ENCODE data around the gene PPP1R27. TPM values are rescaled to one million over a fixed set of nuclear protein-coding genes. Genes with fewer than 3 reads are reported as not detected.

The PPP1R27 gene
- total RNA-seq, 1 donor from 2014 or later = not detected

DNA sequence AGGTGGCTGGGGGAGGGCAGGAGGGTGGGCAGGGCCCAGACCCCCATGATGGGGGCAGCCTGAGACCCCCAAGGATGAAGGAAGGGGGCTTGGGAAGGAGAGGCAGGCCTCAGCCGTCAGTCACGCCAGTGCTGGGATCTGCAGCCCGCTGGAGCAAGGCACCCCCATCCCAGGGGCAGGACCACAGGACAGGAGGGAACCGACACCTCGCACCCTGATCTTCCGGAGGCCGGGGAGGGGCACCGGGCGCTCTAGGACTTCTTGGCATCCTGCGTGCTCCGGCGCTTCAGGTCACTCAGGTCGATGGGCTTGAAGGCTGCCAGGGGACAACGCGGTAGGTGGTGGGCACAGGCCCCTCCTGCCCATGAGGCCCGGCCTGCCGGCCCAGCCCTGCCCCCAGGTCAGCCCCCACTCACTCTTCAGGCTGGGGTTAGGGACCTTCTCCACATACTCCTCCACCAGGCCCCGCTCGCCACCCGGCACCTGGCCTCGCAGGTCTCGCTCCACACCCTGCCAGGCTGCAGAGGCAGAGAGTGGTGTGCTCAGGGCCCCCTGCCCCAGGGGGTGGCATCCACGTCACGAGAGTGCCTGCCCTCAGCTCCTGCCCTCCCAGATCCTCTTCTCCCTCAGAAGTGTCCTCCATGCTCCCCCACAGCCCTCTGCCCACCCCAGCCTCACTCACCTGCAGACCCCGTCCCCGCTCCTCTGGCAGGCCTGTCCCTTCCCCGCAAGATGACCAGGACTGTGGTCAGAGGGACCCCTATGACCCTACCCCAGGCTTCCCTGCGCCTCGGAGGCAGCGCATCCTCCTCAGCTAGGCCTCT is 11.6 kb downstream of the PPP1R27 start:
- FAIRE-seq (no peak), DNase-seq (ENCODE audit: low read depth) (no peak)
- Histone ChIP-seq H3K36me3 (ENCODE audit: control insufficient read depth, insufficient read depth, low read length) (no peaks in the 10 kb centered on the region), H3K27me3 (ENCODE audit: control insufficient read depth, insufficient read depth, low read length) (no peaks in the 10 kb centered on the region), H3K4me3 (ENCODE audit: low read depth, low read length) (no peak overlapping the region)
- TF ChIP-seq, protein P1, sequence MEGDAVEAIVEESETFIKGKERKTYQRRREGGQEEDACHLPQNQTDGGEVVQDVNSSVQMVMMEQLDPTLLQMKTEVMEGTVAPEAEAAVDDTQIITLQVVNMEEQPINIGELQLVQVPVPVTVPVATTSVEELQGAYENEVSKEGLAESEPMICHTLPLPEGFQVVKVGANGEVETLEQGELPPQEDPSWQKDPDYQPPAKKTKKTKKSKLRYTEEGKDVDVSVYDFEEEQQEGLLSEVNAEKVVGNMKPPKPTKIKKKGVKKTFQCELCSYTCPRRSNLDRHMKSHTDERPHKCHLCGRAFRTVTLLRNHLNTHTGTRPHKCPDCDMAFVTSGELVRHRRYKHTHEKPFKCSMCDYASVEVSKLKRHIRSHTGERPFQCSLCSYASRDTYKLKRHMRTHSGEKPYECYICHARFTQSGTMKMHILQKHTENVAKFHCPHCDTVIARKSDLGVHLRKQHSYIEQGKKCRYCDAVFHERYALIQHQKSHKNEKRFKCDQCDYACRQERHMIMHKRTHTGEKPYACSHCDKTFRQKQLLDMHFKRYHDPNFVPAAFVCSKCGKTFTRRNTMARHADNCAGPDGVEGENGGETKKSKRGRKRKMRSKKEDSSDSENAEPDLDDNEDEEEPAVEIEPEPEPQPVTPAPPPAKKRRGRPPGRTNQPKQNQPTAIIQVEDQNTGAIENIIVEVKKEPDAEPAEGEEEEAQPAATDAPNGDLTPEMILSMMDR (IDR thresholded peaks at IDR 0.05; ENCODE audit: insufficient read depth, low read length, severe bottlenecking) = no peak

DNA sequence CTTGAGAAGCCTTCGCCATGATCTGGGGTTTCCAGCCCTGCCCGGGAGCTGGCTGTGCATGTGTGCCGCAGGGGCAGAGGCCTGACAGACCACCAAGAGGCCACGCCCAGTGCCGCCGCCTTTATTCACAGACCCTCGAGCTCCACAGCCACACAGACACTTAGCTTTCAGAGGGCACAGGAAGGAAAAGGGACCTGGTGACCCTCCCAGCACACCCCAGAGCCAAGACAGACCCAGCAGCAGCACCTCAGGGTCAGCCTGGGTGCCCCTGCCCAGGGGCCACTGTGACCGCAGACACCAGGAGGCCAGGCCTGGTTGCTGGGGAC is 12.6 kb downstream of the PPP1R27 start:
- FAIRE-seq (no peak), DNase-seq (ENCODE audit: low read depth) (no peak)
- H3K36me3 ChIP-seq (ENCODE audit: control insufficient read depth, insufficient read depth, low read length) = no peaks in the 10 kb centered on the region
- H3K27me3 ChIP-seq (ENCODE audit: control insufficient read depth, insufficient read depth, low read length) = no peaks in the 10 kb centered on the region
- TF ChIP-seq, protein P1 (IDR thresholded peaks at IDR 0.05; ENCODE audit: insufficient read depth, low read length, severe bottlenecking) = no peak
- H3K4me3 ChIP-seq (ENCODE audit: low read depth, low read length) = no peak overlapping the region

- peak; percentile 53 for DNase-seq (ENCODE audit: low read depth)
- TF ChIP-seq, protein P1 (IDR thresholded peaks at IDR 0.05; ENCODE audit: insufficient read depth, low read length, severe bottlenecking) = peak; percentile 81
- Histone ChIP-seq H3K4me3 (ENCODE audit: low read depth, low read length) (no peak overlapping the region), H3K27me3 (ENCODE audit: control insufficient read depth, insufficient read depth, low read length) (no peaks in the 10 kb centered on the region), H3K36me3 (ENCODE audit: control insufficient read depth, insufficient read depth, low read length) (no peaks in the 10 kb centered on the region)
- no peak for FAIRE-seq
These were observed 13.1 kb downstream of the PPP1R27 start for GRCh38 chr17:81821603-81822311.

DNA sequence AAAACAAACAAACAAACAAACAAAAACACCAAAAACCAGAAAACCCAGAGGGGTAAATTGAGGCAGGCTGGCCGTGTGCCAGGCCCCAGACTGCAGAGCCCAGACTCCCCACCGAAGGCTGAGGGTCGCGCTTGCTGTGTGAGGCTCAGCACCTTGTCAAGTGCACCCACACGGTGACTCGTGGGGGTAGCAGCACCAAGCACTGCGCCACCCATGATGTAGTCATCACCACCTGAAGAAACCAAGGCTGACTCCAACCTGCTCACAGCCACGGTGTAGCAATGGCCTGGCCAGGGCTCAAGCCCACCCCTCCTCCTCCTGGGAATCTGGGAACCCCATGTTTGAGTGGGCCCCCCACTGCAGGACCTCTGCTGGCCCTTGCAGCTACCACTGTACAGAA is 13.7 kb downstream of the PPP1R27 start:
- FAIRE-seq = no peak
- H3K4me3 ChIP-seq (ENCODE audit: low read depth, low read length) = no peak overlapping the region
- peak; percentile 48 for DNase-seq (ENCODE audit: low read depth)
- H3K27me3 ChIP-seq (ENCODE audit: control insufficient read depth, insufficient read depth, low read length) = no peaks in the 10 kb centered on the region
- no peaks in the 10 kb centered on the region for H3K36me3 ChIP-seq (ENCODE audit: control insufficient read depth, insufficient read depth, low read length)
- TF ChIP-seq, protein P1 (IDR thresholded peaks at IDR 0.05; ENCODE audit: insufficient read depth, low read length, severe bottlenecking) = no peak

DNA sequence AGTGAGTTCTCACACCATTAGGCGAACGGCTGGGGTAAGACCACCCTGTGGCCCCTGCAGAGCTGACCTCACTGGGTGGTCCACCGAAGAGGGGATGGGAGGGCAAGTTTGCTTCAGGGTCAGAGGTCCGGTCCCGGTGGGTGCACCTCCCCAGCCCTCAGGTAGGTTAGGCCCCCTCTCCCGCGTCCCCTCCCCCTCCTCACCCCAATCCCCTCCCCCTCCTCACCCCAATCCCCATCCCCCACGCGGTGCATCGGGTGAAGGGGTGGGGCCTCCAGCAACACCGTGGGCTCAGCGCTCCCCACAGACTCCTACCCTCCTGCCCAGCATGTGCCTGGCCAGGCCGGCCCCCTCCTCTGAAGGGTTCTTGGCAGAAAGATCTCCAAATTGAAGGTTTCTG is 15.1 kb downstream of the PPP1R27 start:
- H3K4me3 ChIP-seq (ENCODE audit: low read depth, low read length) = no peak overlapping the region
- TF ChIP-seq, protein P1 (IDR thresholded peaks at IDR 0.05; ENCODE audit: insufficient read depth, low read length, severe bottlenecking) = no peak
- no peaks in the 10 kb centered on the region for H3K36me3 ChIP-seq (ENCODE audit: control insufficient read depth, insufficient read depth, low read length)
- H3K27me3 ChIP-seq (ENCODE audit: control insufficient read depth, insufficient read depth, low read length) = no peaks in the 10 kb centered on the region
- FAIRE-seq (no peak), DNase-seq (ENCODE audit: low read depth) (no peak)

Data from bronchial epithelial cell (primary cell).